Measurements from ENCODE around the gene CCDC81. TPM values are rescaled to one million over a fixed set of nuclear protein-coding genes. Genes with fewer than 3 reads are reported as not detected.

CCDC81 gene
- total RNA-seq, 2 donors from 2014 or later = 2.0 to 21.4 TPM

- no peak for TF ChIP-seq CTCF (IDR thresholded peaks at IDR 0.05)
- Histone ChIP-seq H3K4me3 (no peak overlapping the region), H3K27ac (no peak overlapping the region), H3K27me3 (replicated peaks; ENCODE audit: insufficient read depth) (no peaks in the 10 kb centered on the region), H3K36me3 (no peaks in the 10 kb centered on the region), H3K4me1 (ENCODE audit: control insufficient read depth in 1 of 2, low read depth in 2 of 2) (peaks cover 0 to 4% of the 10 kb centered on the region in 2 donors), H3K9me3 (no peaks in the 10 kb centered on the region)
- DNase-seq (ENCODE audit: low spot score) = no peak
- ATAC-seq (ENCODE audit: insufficient number of reproducible peaks, low FRiP score, low read depth) = no peak
Measured at GRCh38 chr11:86435711-86436110, 61.0 kb downstream of the CCDC81 start.

GRCh38 chr11:86438685-86439084, 64.0 kb downstream of the CCDC81 start:
- DNase-seq (ENCODE audit: low spot score) (no peak), ATAC-seq (ENCODE audit: insufficient number of reproducible peaks, low FRiP score, low read depth) (no peak)
- H3K4me1 ChIP-seq (ENCODE audit: control insufficient read depth in 1 of 2, low read depth in 2 of 2) = peaks cover 0 to 4% of the 10 kb centered on the region in 2 donors
- no peaks in the 10 kb centered on the region for H3K36me3 ChIP-seq
- H3K27ac ChIP-seq = no peak overlapping the region
- no peaks in the 10 kb centered on the region for H3K9me3 ChIP-seq
- no peak overlapping the region for H3K4me3 ChIP-seq
- no peak for TF ChIP-seq CTCF (IDR thresholded peaks at IDR 0.05)
- H3K27me3 ChIP-seq (replicated peaks; ENCODE audit: insufficient read depth) = no peaks in the 10 kb centered on the region

- no peaks in the 10 kb centered on the region for H3K9me3 ChIP-seq
- ATAC-seq (ENCODE audit: insufficient number of reproducible peaks, low FRiP score, low read depth) (peak; percentile 46), DNase-seq (ENCODE audit: low spot score) (no peak)
- H3K4me3 ChIP-seq = no peak overlapping the region
- no peak for TF ChIP-seq CTCF (IDR thresholded peaks at IDR 0.05)
- no peaks in the 10 kb centered on the region for H3K36me3 ChIP-seq
- peak overlapping the region in 1 of 2 donors; percentile 3 for H3K27ac ChIP-seq
- H3K4me1 ChIP-seq (ENCODE audit: control insufficient read depth in 1 of 2, low read depth in 2 of 2) = peaks cover 0 to 4% of the 10 kb centered on the region in 2 donors
- H3K27me3 ChIP-seq (replicated peaks; ENCODE audit: insufficient read depth) = no peaks in the 10 kb centered on the region
Measured at GRCh38 chr11:86440305-86440716, 65.6 kb downstream of the CCDC81 start.

GRCh38 chr11:86440843-86441242, 66.2 kb downstream of the CCDC81 start:
- no peak for TF ChIP-seq CTCF (IDR thresholded peaks at IDR 0.05)
- DNase-seq (ENCODE audit: low spot score) (no peak), ATAC-seq (ENCODE audit: insufficient number of reproducible peaks, low FRiP score, low read depth) (no peak)
- peaks cover 0 to 4% of the 10 kb centered on the region in 2 donors for H3K4me1 ChIP-seq (ENCODE audit: control insufficient read depth in 1 of 2, low read depth in 2 of 2)
- H3K36me3 ChIP-seq = no peaks in the 10 kb centered on the region
- peak overlapping the region in 1 of 2 donors; percentile 3 for H3K27ac ChIP-seq
- H3K9me3 ChIP-seq = no peaks in the 10 kb centered on the region
- H3K4me3 ChIP-seq = no peak overlapping the region
- H3K27me3 ChIP-seq (replicated peaks; ENCODE audit: insufficient read depth) = no peaks in the 10 kb centered on the region

- Histone ChIP-seq H3K4me3 (no peak overlapping the region), H3K4me1 (ENCODE audit: control insufficient read depth in 1 of 2, low read depth in 2 of 2) (peaks cover 0 to 4% of the 10 kb centered on the region in 2 donors), H3K27ac (no peak overlapping the region), H3K36me3 (no peaks in the 10 kb centered on the region), H3K9me3 (no peaks in the 10 kb centered on the region), H3K27me3 (replicated peaks; ENCODE audit: insufficient read depth) (no peaks in the 10 kb centered on the region)
- ATAC-seq (ENCODE audit: insufficient number of reproducible peaks, low FRiP score, low read depth) (no peak), DNase-seq (ENCODE audit: low spot score) (no peak)
- no peak for TF ChIP-seq CTCF (IDR thresholded peaks at IDR 0.05)
Measured at GRCh38 chr11:86442420-86442819, 67.7 kb downstream of the CCDC81 start.
